GDM1 (cell line): ENCODE data around the gene IARS2.
"Not testable (repeated sequence)": the region's sequence is repeated elsewhere in the genome, so short reads cannot be mapped to it uniquely, and the experiment has no call there.

ENCODE experiments used
- DNase-seq: peaks from one replicate; lab custom pipeline; 2025; lab: John Stamatoyannopoulos, UW

Gene IARS2

GRCh38 chr1:220112600-220112999 lies 18.7 kb downstream of the IARS2 start:
- DNase-seq, result not testable (repeated sequence)

- DNase-seq, result no peak
These were observed 19.3 kb downstream of the IARS2 start for GRCh38 chr1:220113136-220113695.

- DNase-seq, result no peak
These were observed 25.1 kb downstream of the IARS2 start for GRCh38 chr1:220119043-220119512.

- DNase-seq, result no peak
These were observed 28.0 kb downstream of the IARS2 start for GRCh38 chr1:220121791-220122530.

GRCh38 chr1:220123066-220123465 lies 29.1 kb downstream of the IARS2 start:
- DNase-seq, result no peak

- DNase-seq, result peak; percentile 12
These were observed 30.0 kb downstream of the IARS2 start for GRCh38 chr1:220123889-220124288.

GRCh38 chr1:220124542-220124941 lies 30.6 kb downstream of the IARS2 start:
- DNase-seq, result no peak

GRCh38 chr1:220127076-220127475 lies 33.1 kb downstream of the IARS2 start:
- DNase-seq, result no peak

GRCh38 chr1:220129479-220130210 lies 35.7 kb downstream of the IARS2 start:
- no peak for DNase-seq

GRCh38 chr1:220135755-220136154 lies 41.8 kb downstream of the IARS2 start:
- no peak for DNase-seq

GRCh38 chr1:220137019-220137786 lies 43.3 kb downstream of the IARS2 start:
- peak; percentile 67 for DNase-seq

GRCh38 chr1:220139966-220140365 lies 46.0 kb downstream of the IARS2 start:
- no peak for DNase-seq

GRCh38 chr1:220144051-220144450 lies 50.1 kb downstream of the IARS2 start:
- DNase-seq, result no peak

- DNase-seq, result no peak
These were observed 55.8 kb downstream of the IARS2 start for GRCh38 chr1:220149742-220150141.

GRCh38 chr1:220151454-220151853 lies 57.5 kb downstream of the IARS2 start:
- no peak for DNase-seq

GRCh38 chr1:220153147-220153546 lies 59.2 kb downstream of the IARS2 start:
- no peak for DNase-seq

- no peak for DNase-seq
These were observed 62.8 kb downstream of the IARS2 start for GRCh38 chr1:220156620-220157146.

GRCh38 chr1:220157738-220158137 lies 63.8 kb downstream of the IARS2 start:
- no peak for DNase-seq

GRCh38 chr1:220158530-220158929 lies 64.6 kb downstream of the IARS2 start:
- not testable (repeated sequence) for DNase-seq

- no peak for DNase-seq
These were observed 65.1 kb downstream of the IARS2 start for GRCh38 chr1:220159041-220159440.

- no peak for DNase-seq
These were observed 66.1 kb downstream of the IARS2 start for GRCh38 chr1:220160027-220160426.

- DNase-seq, result no peak
These were observed 70.2 kb downstream of the IARS2 start for GRCh38 chr1:220164116-220164515.
